Nephron progenitor cell (in vitro differentiated cells): ENCODE measurements around the gene ASIC3.
A peak's percentile ranks its signal among the peaks of the same experiment; 100 is the strongest.
"Not testable (repeated sequence)": the region's sequence is repeated elsewhere in the genome, so short reads cannot be mapped to it uniquely, and the experiment has no call there.

Experiments used
- DNase-seq: peaks from one replicate; pipeline ENCODE4 v3.0.0; 2021
- H3K27ac Mint-ChIP-seq: 2 replicates; pipeline ENCODE4 v1.8.0; 2021; ENCODE audit warnings: mild to moderate bottlenecking, moderate library complexity, mixed read lengths
- H3K27me3 Mint-ChIP-seq: 2 replicates; pipeline ENCODE4 v1.8.0; 2021; ENCODE audit warnings: mild to moderate bottlenecking, low read depth, mixed read lengths; ENCODE audit not compliant: poor library complexity
- H3K36me3 Mint-ChIP-seq: 2 replicates; pipeline ENCODE4 v1.8.0; 2021; ENCODE audit warnings: low read depth, mixed read lengths
- H3K4me1 Mint-ChIP-seq: 2 replicates; pipeline ENCODE4 v1.8.0; 2021; ENCODE audit warnings: mixed read lengths
- H3K4me3 Mint-ChIP-seq: 2 replicates; pipeline ENCODE4 v1.8.0; 2021; ENCODE audit warnings: mild to moderate bottlenecking, moderate library complexity, mixed read lengths
- H3K9me3 Mint-ChIP-seq: 2 replicates; pipeline ENCODE4 v1.8.0; 2021; ENCODE audit warnings: mild to moderate bottlenecking, moderate library complexity, mixed read lengths
- TF ChIP-seq, protein P1 (sequence below): fragments of 200-600 bp; sonication (generic); IDR thresholded peaks from 2 replicates; pipeline ENCODE4 v1.5.0; 2021; ENCODE audit warnings: antibody characterized with exemption

ASIC3 gene

DNA sequence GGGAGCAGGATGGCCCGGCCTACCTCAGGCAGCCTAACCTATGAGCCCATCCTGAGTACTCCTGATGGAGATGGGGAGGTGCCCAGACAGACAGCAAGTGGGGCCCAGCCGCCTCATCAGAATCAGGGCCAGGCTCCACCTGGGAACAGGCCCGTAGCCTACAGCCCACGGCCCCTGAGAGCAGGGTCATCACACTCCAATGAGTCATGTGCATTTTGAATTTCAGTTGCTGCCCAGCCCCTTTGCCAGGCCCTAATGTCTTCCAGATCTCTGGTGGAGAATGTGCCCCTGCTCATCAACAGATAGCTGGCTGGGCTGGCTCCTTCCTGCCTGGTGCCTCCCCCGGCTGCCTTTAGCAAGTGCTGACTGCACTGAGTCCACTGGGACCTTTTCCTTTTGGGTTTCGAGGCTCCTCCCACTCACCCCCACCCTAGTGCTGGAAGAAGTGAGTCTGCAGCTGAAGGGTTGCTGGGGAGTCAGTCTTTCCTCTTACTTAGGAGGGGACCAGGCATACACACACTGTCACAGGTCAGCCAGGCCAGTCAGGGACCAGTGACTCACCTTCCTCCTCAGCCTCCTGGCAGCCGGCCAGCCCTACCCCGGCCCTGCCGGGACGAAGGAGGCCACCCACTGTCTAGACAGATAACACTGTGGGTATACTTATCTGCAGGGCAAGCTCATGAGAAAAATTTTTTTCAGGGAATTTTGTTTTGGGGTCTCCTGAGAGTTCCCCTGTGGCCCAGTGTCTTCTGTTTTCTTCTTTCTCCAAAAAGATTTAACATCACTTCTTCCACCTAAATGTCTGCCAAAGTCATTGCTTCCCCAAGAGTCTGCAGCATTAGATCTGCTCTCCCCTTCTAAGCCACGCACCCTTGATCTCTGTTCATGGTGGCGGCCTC, 9.1 kb upstream of the ASIC3 start:
- Mint-ChIP-seq H3K27me3 (peaks cover 8% of the 10 kb centered on the region), H3K9me3 (no peaks in the 10 kb centered on the region), H3K4me1 (peaks cover 17% of the 10 kb centered on the region), H3K4me3 (no peak overlapping the region), H3K27ac (peak overlapping the region; percentile 88), H3K36me3 (no peaks in the 10 kb centered on the region)
- peak; percentile 28 for DNase-seq
- TF ChIP-seq, protein P1, sequence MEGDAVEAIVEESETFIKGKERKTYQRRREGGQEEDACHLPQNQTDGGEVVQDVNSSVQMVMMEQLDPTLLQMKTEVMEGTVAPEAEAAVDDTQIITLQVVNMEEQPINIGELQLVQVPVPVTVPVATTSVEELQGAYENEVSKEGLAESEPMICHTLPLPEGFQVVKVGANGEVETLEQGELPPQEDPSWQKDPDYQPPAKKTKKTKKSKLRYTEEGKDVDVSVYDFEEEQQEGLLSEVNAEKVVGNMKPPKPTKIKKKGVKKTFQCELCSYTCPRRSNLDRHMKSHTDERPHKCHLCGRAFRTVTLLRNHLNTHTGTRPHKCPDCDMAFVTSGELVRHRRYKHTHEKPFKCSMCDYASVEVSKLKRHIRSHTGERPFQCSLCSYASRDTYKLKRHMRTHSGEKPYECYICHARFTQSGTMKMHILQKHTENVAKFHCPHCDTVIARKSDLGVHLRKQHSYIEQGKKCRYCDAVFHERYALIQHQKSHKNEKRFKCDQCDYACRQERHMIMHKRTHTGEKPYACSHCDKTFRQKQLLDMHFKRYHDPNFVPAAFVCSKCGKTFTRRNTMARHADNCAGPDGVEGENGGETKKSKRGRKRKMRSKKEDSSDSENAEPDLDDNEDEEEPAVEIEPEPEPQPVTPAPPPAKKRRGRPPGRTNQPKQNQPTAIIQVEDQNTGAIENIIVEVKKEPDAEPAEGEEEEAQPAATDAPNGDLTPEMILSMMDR: no peak

DNA sequence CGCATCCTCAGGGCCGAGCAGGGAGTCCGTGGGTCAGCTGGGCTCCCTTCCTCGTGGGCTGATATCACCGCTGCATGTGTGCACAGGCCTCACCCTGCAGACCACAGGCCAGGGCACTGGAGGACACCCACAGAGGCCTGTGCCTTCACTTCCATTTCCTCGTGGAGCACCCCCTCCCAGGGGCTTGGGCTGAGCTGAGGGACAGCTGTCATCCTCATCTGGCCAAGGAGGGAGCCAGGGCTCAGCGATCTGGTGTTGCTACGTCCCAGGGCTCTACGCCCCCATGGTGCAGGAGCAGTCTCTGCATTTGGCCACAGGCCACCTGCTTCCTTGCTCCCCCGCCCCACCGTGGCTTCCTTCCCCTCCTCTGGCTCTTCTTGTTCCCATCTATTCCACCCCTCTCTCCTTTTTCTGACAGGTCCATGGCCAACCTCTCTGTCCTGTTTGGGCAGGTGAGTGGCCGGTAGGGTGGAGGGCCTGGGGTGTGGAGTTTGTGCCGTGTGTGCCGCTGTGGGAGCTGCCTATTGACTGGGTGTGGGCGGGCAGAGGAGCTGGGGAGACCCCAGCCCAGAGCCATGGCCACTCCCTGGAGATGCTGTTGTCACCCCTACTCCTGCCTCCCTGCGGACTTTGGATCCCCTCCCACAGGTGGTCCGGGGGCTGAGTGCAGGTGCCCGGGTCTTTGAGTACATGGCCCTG, 8.3 kb upstream of the ASIC3 start:
- H3K27ac Mint-ChIP-seq: peak overlapping the region; percentile 64

DNA sequence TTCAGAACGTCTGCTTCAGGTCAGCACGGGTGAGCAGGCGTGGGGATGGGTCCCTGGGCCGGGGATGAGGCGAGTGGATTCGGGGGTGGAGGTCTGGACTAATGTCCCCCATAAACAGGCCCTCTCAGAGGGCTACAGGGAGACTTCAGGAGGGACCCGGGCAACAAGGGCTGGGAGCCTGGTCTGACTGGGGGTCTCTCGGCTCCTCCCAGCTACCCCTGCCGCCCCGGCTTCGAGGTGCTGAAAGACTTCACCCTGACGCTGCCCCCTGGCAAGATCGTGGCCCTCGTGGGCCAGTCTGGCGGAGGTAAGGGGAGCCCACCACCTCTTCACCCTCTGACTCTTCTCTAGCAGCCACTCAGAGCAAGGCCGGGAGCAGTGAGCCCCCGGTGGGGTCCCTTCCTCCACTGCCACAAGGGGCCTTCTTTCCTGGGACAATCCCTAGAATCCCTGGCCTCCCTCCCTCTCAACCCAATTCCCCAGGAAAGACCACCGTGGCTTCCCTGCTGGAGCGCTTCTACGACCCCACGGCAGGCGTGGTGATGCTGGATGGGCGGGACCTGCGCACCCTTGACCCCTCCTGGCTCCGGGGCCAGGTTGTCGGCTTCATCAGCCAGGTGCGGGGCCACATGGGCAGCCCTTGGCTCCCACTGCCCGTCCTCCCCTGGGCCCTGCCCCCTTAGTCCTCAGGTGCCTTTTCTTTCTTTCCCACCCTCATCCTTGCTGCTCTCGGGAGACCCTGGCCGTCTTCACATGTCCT, 7.5 kb upstream of the ASIC3 start:
- Mint-ChIP-seq H3K36me3 (no peaks in the 10 kb centered on the region), H3K9me3 (no peaks in the 10 kb centered on the region), H3K4me3 (no peak overlapping the region), H3K27ac (no peak overlapping the region), H3K4me1 (peaks cover 17% of the 10 kb centered on the region), H3K27me3 (peaks cover 8% of the 10 kb centered on the region)
- no peak for DNase-seq
- TF ChIP-seq, protein P1: no peak

More for the DNA sequence above, 8.3 kb upstream of the ASIC3 start:
- Mint-ChIP-seq H3K4me1 (peaks cover 17% of the 10 kb centered on the region), H3K27me3 (peaks cover 8% of the 10 kb centered on the region), H3K36me3 (no peaks in the 10 kb centered on the region), H3K4me3 (no peak overlapping the region), H3K9me3 (no peaks in the 10 kb centered on the region)
- TF ChIP-seq, protein P1: no peak
- DNase-seq: no peak

DNA sequence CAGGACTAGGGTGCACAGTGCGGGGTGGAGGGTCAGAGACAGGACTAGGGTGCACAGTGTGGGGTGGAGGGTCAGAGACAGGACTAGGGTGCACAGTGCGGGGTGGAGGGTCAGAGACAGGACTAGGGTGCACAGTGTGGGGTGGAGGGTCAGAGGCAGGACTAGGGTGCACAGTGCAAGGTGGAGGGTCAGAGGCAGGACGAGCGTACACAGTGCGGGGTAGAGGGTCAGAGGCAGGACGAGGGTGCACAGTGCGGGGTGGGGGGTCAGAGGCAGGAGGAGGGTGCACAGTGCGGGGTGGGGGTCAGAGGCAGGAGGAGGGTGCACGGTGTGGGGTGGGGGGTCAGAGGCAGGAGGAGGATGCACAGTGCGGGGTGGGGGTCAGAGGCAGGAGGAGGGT, 4.9 kb upstream of the ASIC3 start:
- H3K4me3 Mint-ChIP-seq, H3K36me3 Mint-ChIP-seq, H3K27ac Mint-ChIP-seq, H3K9me3 Mint-ChIP-seq, DNase-seq: not testable (repeated sequence)
- peaks cover 19% of the 10 kb centered on the region for H3K27me3 Mint-ChIP-seq
- peaks cover 32% of the 10 kb centered on the region for H3K4me1 Mint-ChIP-seq

DNA sequence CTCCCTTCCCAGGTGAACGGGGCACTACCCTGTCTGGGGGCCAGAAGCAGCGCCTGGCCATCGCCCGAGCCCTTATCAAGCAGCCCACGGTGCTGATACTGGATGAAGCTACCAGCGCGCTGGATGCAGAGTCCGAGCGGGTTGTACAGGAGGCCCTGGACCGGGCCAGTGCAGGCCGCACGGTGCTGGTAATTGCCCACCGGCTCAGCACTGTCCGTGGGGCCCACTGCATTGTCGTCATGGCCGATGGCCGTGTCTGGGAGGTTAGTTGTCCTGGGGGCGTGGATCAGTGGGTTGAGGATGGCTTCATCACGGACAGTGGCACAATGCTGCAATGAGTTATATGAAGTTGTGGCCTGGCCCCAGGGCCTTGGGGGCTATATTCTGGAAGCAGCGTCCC, 4.4 kb upstream of the ASIC3 start:
- Mint-ChIP-seq H3K36me3 (no peaks in the 10 kb centered on the region), H3K4me3 (no peak overlapping the region), H3K27me3 (peaks cover 20% of the 10 kb centered on the region), H3K9me3 (no peaks in the 10 kb centered on the region), H3K4me1 (peaks cover 31% of the 10 kb centered on the region), H3K27ac (no peak overlapping the region)
- TF ChIP-seq, protein P1: no peak
- DNase-seq: no peak

DNA sequence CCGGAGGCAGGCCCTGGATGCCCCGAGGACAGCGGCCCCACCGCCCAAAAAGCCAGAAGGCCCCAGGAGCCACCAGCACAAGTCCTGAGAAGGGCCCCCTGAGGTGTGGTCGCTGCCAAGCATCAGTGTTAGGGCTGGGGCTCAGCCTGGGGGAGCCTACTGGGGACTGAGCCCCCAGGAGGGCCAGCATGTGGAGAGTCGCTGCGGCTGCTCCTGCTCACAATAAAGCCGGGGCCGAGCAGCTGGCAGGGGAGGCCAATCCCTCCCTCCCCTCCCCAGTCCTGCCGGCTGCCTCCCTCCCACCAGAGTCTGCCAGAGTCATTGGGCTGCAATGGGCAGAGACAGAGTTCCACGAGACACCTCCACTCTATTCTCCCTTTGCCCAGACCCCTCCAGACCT, 3.1 kb upstream of the ASIC3 start:
- Mint-ChIP-seq H3K9me3 (no peaks in the 10 kb centered on the region), H3K36me3 (no peaks in the 10 kb centered on the region), H3K4me1 (peaks cover 19% of the 10 kb centered on the region), H3K27ac (no peak overlapping the region), H3K4me3 (no peak overlapping the region), H3K27me3 (peaks cover 33% of the 10 kb centered on the region)
- TF ChIP-seq, protein P1: no peak
- no peak for DNase-seq
